Heart left ventricle (tissue), 16 donors: ENCODE measurements around the gene CHAF1A. TPM values are rescaled to one million over a fixed set of nuclear protein-coding genes. Genes with fewer than 3 reads are reported as not detected.
A peak's percentile ranks its signal among the peaks of the same experiment; 100 is the strongest.

Experiments used
- ATAC-seq, 4 donors: fragments of 200-7000 bp; cut with Tn5 transposase; one replicate each; pipeline ENCODE4 v1.9.1; 2020 to 2022; ENCODE audit warnings: moderate library complexity in 4 of 4, mild to moderate bottlenecking in 3 of 4, moderate number of reproducible peaks in 1 of 4
- DNase-seq, 5 donors: peaks; one replicate each; pipeline ENCODE4 v3.0.0-alpha.2; 2020
- H3K27ac ChIP-seq, 12 donors: fragments of 200-600 bp; sonication (generic) in 4 of 12; one replicate each; pipeline versions ENCODE4 v1.5.0 to v1.8.0; 2016 to 2022; ENCODE audit warnings: mild to moderate bottlenecking in 2 of 12
- H3K27me3 ChIP-seq, 9 donors: fragments of 200-600 bp; sonication (generic) in 2 of 9; one replicate each; pipeline versions ENCODE4 v1.5.1 to v1.8.0; 2016 to 2022; ENCODE audit warnings: mild to moderate bottlenecking in 3 of 9
- H3K36me3 ChIP-seq, 9 donors: fragments of 200-600 bp; sonication (generic) in 2 of 9; one replicate each; pipeline versions ENCODE4 v1.5.0 to v1.8.0; 2018 to 2022; ENCODE audit warnings: mild to moderate bottlenecking in 2 of 9
- H3K4me1 ChIP-seq, 12 donors: fragments of 200-600 bp; sonication (generic) in 4 of 12; one replicate each; pipeline versions ENCODE4 v1.5.0 to v1.8.0; 2016 to 2022; ENCODE audit warnings: mild to moderate bottlenecking in 3 of 12
- H3K4me3 ChIP-seq, 12 donors: fragments of 200-600 bp; sonication (generic) in 4 of 12; one replicate each; pipeline versions ENCODE4 v1.5.0 to v1.8.0; 2017 to 2022; ENCODE audit warnings: mild to moderate bottlenecking in 9 of 12, moderate library complexity in 4 of 12
- H3K9me3 ChIP-seq, 12 donors: fragments of 200-600 bp; sonication (generic) in 4 of 12; one replicate each; pipeline versions ENCODE4 v1.5.0 to v1.8.0; 2016 to 2022; ENCODE audit warnings: mild to moderate bottlenecking in 1 of 12
- CTCF ChIP-seq, 12 donors: fragments of 200-600 bp; sonication (generic) in 4 of 12; IDR thresholded peaks; one replicate each; pipeline versions ENCODE4 v1.5.0 to v1.8.0; 2018 to 2022; ENCODE audit warnings: antibody characterized with exemption in 12 of 12, mild to moderate bottlenecking in 5 of 12
- POLR2A ChIP-seq, 2 donors: fragments of 450-650 bp; IDR thresholded peaks; one replicate each; pipeline ENCODE4 v1.6.1; 2017; ENCODE audit warnings: antibody characterized with exemption in 2 of 2, mild to moderate bottlenecking in 2 of 2, moderate library complexity in 2 of 2
- whole genome bisulfite sequencing, 4 donors: extraction: QIAGEN DNeasy Blood & Tissue Kit in 2 of 4; methylation state at CpG; one replicate each; pipeline versions ENCODE4 v1.1.5 to v1.1.7; 2013 to 2018; 5-methylcytosine and 5-hydroxymethylcytosine counted together
- intact Hi-C, 10 donors: fragments of 100-400 bp; cut with DNase I; formaldehyde crosslinking; loops; one replicate each; pipeline versions ENCODE4 v1.11.1 to v1.14.2; 2022
- polyA plus RNA-seq, 2 donors: library from polyadenylated mRNA; stranded (reverse); fragments of 200-250 nt; gene quantifications; one replicate each; pipeline ENCODE4 v1.2.3, GENCODE V29; 2013
- total RNA-seq, 9 donors: library from RNA; depleted of rRNA in 2 of 9; stranded (reverse); fragments of >200 nt in 2 of 9; fragmentation: NEBNext Ultra II Directional in 3 of 9; extraction: Animal tissue kit (Norgen Biotek cat#: 25700) in 3 of 9; gene quantifications; one replicate each; pipeline versions ENCODE4 v1.1.0 to v1.2.4, GENCODE V29; 2016 to 2023
- donor health status: ischemic (EF 13 %, LVEDD 7.1; RV severe dilation, severe dysfunction).
- donor health status: healthy with polysubstance abuse.
- donor health status: DM: no; HTN: yes; CAD: no.
- donor health status: DM: no; HTN: no; CAD: no.
- donor health status: ischemic (EF 25% LVEDD 6.9; RV normal size, moderate dysfunction).
- donor health status: ischemic (EF 25% LVEDD 5.7; RV mildly dilated, moderate dysfunction).
- donor health status: healthy.
- donor health status: DM: yes; HTN: yes; CAD: no.
- donor health status: ischemic (EF 35%, LVEDD 5.7; RV mildly dilated, moderate dysfunction).
- donor health status: nonischemic (EF 11% LVEDD 7.7; RV severe dilation, severe dysfunction).
- donor health status: DM: yes; HTN: yes; CAD: no.
- donor health status: PGD.
- donor health status: ischemic (EF 29% LVEDD 5.4; RV normal size, mild dysfunction).
- donor health status: nonischemic (EF 23%, LVEDD 6.1; RV moderate dilation, normal function).

The CHAF1A gene
- total and polyA plus RNA-seq, 11 donors = 2.9 to 10.7 (median 5.5) TPM

- H3K4me1 ChIP-seq = peaks cover 4 to 75% (median 69%) of the 10 kb centered on the region in 12 donors
- TF ChIP-seq CTCF (IDR thresholded peaks at IDR 0.05) (no peak), POLR2A (IDR thresholded peaks at IDR 0.05) (no peak)
- peak; percentile 44 to 81 (median 64) for ATAC-seq
Observed at GRCh38 chr19:4390017-4390566, 12.3 kb upstream of the CHAF1A start.

GRCh38 chr19:4390567-4391305 is 11.7 kb upstream of the CHAF1A start:
- ATAC-seq (peak in 2 of 4 donors; percentile 1 to 3), DNase-seq (peak in 1 of 5 donors; percentile 30)
- intact Hi-C loops = no loop called here
- Histone ChIP-seq H3K36me3 (peaks cover 0 to 39% (median 11%) of the 10 kb centered on the region in 9 donors), H3K4me3 (peak overlapping the region in 8 of 12 donors; percentile 0 to 36 (median 10)), H3K9me3 (no peaks in the 10 kb centered on the region), H3K27ac (peak overlapping the region in 11 of 12 donors; percentile 63 to 87 (median 78)), H3K27me3 (no peaks in the 10 kb centered on the region), H3K4me1 (peaks cover 4 to 79% (median 70%) of the 10 kb centered on the region in 12 donors)
- TF ChIP-seq POLR2A (IDR thresholded peaks at IDR 0.05) (no peak), CTCF (IDR thresholded peaks at IDR 0.05) (no peak)
- WGBS, 4 donors = 21 to 38% (median 29%) methylated on average over 21 of the region's 21 CpGs

More at GRCh38 chr19:4390017-4390566, 12.3 kb upstream of the CHAF1A start:
- H3K9me3 ChIP-seq = no peaks in the 10 kb centered on the region
- H3K27ac ChIP-seq = peak overlapping the region; percentile 26 to 87 (median 78)
- intact Hi-C loops = no loop called here
- peak; percentile 49 to 66 (median 60) for DNase-seq
- no peaks in the 10 kb centered on the region for H3K27me3 ChIP-seq
- peaks cover 0 to 39% (median 6%) of the 10 kb centered on the region in 9 donors for H3K36me3 ChIP-seq
- peak overlapping the region in 8 of 12 donors; percentile 0 to 36 (median 10) for H3K4me3 ChIP-seq
- 36 to 49% (median 44%) methylated on average over 8 to 12 of the region's 12 CpGs for WGBS, 4 donors

- TF ChIP-seq CTCF (IDR thresholded peaks at IDR 0.05) (no peak), POLR2A (IDR thresholded peaks at IDR 0.05) (no peak)
- Histone ChIP-seq H3K27ac (peak overlapping the region; percentile 57 to 87 (median 78)), H3K9me3 (no peaks in the 10 kb centered on the region), H3K27me3 (no peaks in the 10 kb centered on the region), H3K36me3 (peaks cover 0 to 44% (median 16%) of the 10 kb centered on the region in 9 donors), H3K4me1 (peaks cover 4 to 80% (median 70%) of the 10 kb centered on the region in 12 donors), H3K4me3 (peak overlapping the region in 7 of 12 donors; percentile 0 to 36 (median 16))
- intact Hi-C loops = no loop called here
- ATAC-seq = no peak
- 56 to 61% (median 60%) methylated on average over 9 of the region's 9 CpGs for WGBS, 4 donors
- peak in 1 of 5 donors; percentile 21 for DNase-seq
Observed at GRCh38 chr19:4391306-4391693, 11.1 kb upstream of the CHAF1A start.
